Pancreas (tissue), 10 donors: ENCODE measurements around the gene CDC37. TPM values are rescaled to one million over a fixed set of nuclear protein-coding genes. Genes with fewer than 3 reads are reported as not detected.
"Not testable (repeated sequence)": the region's sequence is repeated elsewhere in the genome, so short reads cannot be mapped to it uniquely, and the experiment has no call there.

Experiments
- ATAC-seq, 4 donors: fragments of 200-7000 bp; cut with Tn5 transposase; one replicate each; pipeline versions ENCODE4 v1.8.0 to v1.9.1; 2020; ENCODE audit warnings: mild to moderate bottlenecking in 4 of 4, moderate library complexity in 4 of 4
- DNase-seq, 6 donors: peaks; one replicate each; pipeline ENCODE4 v3.0.0-alpha.2; 2020
- FAIRE-seq: peaks from 2 replicates; lab custom pipeline; 2012; peaks lifted over from hg19 to GRCh38; lab: Jason Lieb, UNC
- H3K27ac ChIP-seq, 4 donors: fragments of 200-600 bp; sonication (generic); 1 replicate in 3 of 4; 2 replicates in 1 of 4; pipeline versions ENCODE4 v1.5.0 to v1.8.0; 2020
- H3K27me3 ChIP-seq, 4 donors: fragments of 200-600 bp; one replicate each; pipeline ENCODE4 v1.8.0; 2021
- H3K36me3 ChIP-seq, 3 donors: fragments of 200-600 bp; sonication (generic) in 1 of 3; one replicate each; pipeline versions ENCODE4 v1.5.0 to v1.8.0; 2020 to 2021
- H3K4me1 ChIP-seq, 3 donors: fragments of 200-600 bp; one replicate each; pipeline ENCODE4 v1.8.0; 2021
- H3K4me3 ChIP-seq, 4 donors: fragments of 200-600 bp; sonication (generic) in 2 of 4; one replicate each; pipeline versions ENCODE4 v1.5.0 to v1.8.0; 2020 to 2021
- H3K9me3 ChIP-seq, 4 donors: fragments of 200-600 bp; one replicate each; pipeline ENCODE4 v1.8.0; 2021
- WGBS, 2 donors: extraction: QIAGEN DNeasy Blood & Tissue Kit; methylation state at CpG; one replicate each; pipeline ENCODE4 v1.1.7; 2013; 5-methylcytosine and 5-hydroxymethylcytosine counted together
- intact Hi-C, 3 donors: fragments of 100-400 bp; cut with DNase I; formaldehyde crosslinking; loops; one replicate each; pipeline versions ENCODE4 v1.11.1 to v1.14.2; 2022
- polyA plus RNA-seq, 2 donors: library from polyadenylated mRNA; stranded (reverse); fragments of 200-250 nt; gene quantifications; one replicate each; pipeline ENCODE4 v1.2.3, GENCODE V29; 2013
- total RNA-seq, 6 donors: library from RNA; stranded (reverse); fragmentation: NEBNext Ultra II Directional in 4 of 6; extraction: Animal tissue kit (Norgen Biotek cat#: 25700) in 4 of 6; gene quantifications; one replicate each; pipeline versions ENCODE4 v1.2.1 to v1.2.4, GENCODE V29; 2021 to 2023
- TF ChIP-seq, protein P1 (sequence below), 4 donors: fragments of 200-600 bp; sonication (generic) in 3 of 4; IDR thresholded peaks; one replicate each; pipeline versions ENCODE4 v1.5.0 to v1.8.0; 2021; ENCODE audit warnings: antibody characterized with exemption in 4 of 4
- donor health status: healthy with polysubstance abuse.
- donor health status: DM: no; HTN: no; CAD: no; lungs with moderate emphysema.
- donor health status: DM: no; HTN: no; CAD: no.
- donor health status: control.
- donor health status: control.
- donor health status: Bipolar disorder and iron deficiency.
- donor health status: DM: yes; HTN: yes; CAD: no.
- donor health status: DM: no; HTN: no; CAD: no.
- donor health status: DM: no; HTN: no; CAD: no.
- donor health status: DM: yes; HTN: yes; CAD: no.

The CDC37 gene
- total and polyA plus RNA-seq, 8 donors: 41.3 to 266 (median 55.2) TPM

DNA sequence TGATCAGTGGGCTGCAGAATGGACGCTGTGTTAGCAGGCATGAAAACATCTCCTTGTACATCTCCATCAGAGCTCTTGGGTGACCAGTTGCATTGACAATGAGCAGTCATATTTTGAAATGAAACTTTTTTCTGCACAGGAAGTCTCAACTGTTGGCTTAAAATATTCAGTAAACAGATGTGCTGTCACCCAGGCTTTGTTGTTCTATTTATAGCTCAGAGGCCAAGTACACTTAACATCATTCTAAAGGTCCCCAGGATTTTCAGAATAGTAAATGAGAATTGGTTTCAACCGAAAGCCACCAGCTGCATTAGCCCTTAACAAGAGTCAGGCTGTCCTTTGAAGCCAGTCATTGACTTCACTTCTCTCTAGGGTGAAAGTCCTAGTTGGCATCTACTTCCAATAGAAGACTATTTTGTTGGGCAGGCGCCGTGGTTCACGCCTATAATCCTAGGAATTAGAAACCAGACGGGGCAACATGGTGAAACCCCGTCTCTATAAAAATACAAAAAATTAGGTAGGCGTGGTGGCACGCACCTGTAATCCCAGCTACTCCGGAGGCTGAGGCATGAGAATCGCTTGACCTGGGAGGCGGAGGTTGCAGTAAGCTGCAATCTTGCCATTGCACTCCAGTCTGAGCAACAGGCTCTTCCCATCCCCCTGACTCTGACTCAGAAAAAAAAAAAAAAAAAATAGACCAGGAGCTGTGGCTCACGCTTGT, 9.1 kb upstream of the CDC37 start:
- Histone ChIP-seq H3K27ac (no peak overlapping the region), H3K9me3 (no peaks in the 10 kb centered on the region)
- DNase-seq: no peak

GRCh38 chr19:10411224-10411623, 7.9 kb upstream of the CDC37 start:
- H3K36me3 ChIP-seq, H3K4me3 ChIP-seq, H3K27me3 ChIP-seq, FAIRE-seq, DNase-seq, H3K9me3 ChIP-seq, H3K27ac ChIP-seq, H3K4me1 ChIP-seq, ATAC-seq, intact Hi-C loops: not testable (repeated sequence)
- 57 to 65% methylated on average over 5 of the region's 5 CpGs for WGBS, 2 donors

More for the DNA sequence above, 9.1 kb upstream of the CDC37 start:
- H3K27me3 ChIP-seq: no peaks in the 10 kb centered on the region
- TF ChIP-seq, protein P1, sequence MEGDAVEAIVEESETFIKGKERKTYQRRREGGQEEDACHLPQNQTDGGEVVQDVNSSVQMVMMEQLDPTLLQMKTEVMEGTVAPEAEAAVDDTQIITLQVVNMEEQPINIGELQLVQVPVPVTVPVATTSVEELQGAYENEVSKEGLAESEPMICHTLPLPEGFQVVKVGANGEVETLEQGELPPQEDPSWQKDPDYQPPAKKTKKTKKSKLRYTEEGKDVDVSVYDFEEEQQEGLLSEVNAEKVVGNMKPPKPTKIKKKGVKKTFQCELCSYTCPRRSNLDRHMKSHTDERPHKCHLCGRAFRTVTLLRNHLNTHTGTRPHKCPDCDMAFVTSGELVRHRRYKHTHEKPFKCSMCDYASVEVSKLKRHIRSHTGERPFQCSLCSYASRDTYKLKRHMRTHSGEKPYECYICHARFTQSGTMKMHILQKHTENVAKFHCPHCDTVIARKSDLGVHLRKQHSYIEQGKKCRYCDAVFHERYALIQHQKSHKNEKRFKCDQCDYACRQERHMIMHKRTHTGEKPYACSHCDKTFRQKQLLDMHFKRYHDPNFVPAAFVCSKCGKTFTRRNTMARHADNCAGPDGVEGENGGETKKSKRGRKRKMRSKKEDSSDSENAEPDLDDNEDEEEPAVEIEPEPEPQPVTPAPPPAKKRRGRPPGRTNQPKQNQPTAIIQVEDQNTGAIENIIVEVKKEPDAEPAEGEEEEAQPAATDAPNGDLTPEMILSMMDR (IDR thresholded peaks at IDR 0.05): no peak
- H3K4me3 ChIP-seq: no peak overlapping the region
- no peak for ATAC-seq
- H3K36me3 ChIP-seq: no peaks in the 10 kb centered on the region
- 66 to 70% methylated on average over 13 of the region's 13 CpGs for whole genome bisulfite sequencing, 2 donors
- FAIRE-seq: no peak
- H3K4me1 ChIP-seq: peaks cover 0 to 5% (median 4%) of the 10 kb centered on the region in 3 donors
- intact Hi-C loops: no loop called here

GRCh38 chr19:10408511-10409283, 5.4 kb upstream of the CDC37 start:
- FAIRE-seq: no peak
- TF ChIP-seq, protein P1 (IDR thresholded peaks at IDR 0.05): no peak
- H3K27ac ChIP-seq: peak overlapping the region in 2 of 4 donors; percentile 12 to 59
- H3K27me3 ChIP-seq: no peaks in the 10 kb centered on the region
- H3K36me3 ChIP-seq: no peaks in the 10 kb centered on the region
- peak in 2 of 4 donors; percentile 17 to 52 for ATAC-seq
- peaks cover 3 to 7% (median 4%) of the 10 kb centered on the region in 3 donors for H3K4me1 ChIP-seq
- no peak overlapping the region for H3K4me3 ChIP-seq
- peak in 2 of 6 donors; percentile 59 to 60 for DNase-seq
- WGBS, 2 donors: 53 to 66% methylated on average over 16 to 18 of the region's 18 CpGs
- H3K9me3 ChIP-seq: no peaks in the 10 kb centered on the region
- intact Hi-C loops: loop anchor here in 1 of 3 donors (10.0 kb wide), 1 partner anchor 156 kb away; the partner anchor contains the start of genes CDKN2D and KRI1

GRCh38 chr19:10407096-10407495, 3.8 kb upstream of the CDC37 start:
- no peak overlapping the region for H3K4me3 ChIP-seq
- no peaks in the 10 kb centered on the region for H3K27me3 ChIP-seq
- H3K4me1 ChIP-seq: peaks cover 3 to 11% (median 4%) of the 10 kb centered on the region in 3 donors
- no peaks in the 10 kb centered on the region for H3K36me3 ChIP-seq
- intact Hi-C loops: loop anchor here in 1 of 3 donors (10.0 kb wide), 1 partner anchor 158 kb away; the partner anchor contains the start of genes CDKN2D and KRI1
- ATAC-seq (no peak), FAIRE-seq (no peak), DNase-seq (no peak)
- no peak overlapping the region for H3K27ac ChIP-seq
- TF ChIP-seq, protein P1 (IDR thresholded peaks at IDR 0.05): no peak
- no peaks in the 10 kb centered on the region for H3K9me3 ChIP-seq

DNA sequence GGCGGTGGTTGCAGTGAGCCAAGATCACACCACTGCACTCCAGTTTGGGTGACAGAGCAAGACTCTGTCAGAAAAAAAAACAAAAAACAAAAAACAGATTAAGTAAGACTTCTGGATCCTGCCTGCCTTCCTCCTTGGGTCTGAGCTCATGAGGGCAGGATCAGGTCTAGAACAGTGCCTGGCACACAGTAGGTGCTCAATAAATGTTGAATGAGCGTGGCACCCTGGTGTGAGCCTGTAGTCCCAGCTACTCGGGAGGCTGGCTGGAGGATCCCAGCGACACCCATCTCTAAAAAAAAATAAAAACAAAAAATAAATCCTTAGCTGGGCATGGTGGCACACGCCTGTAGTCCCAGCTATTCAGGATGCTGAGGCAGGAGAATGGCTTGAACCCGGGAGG, 2.8 kb upstream of the CDC37 start:
- H3K36me3 ChIP-seq: no peaks in the 10 kb centered on the region
- H3K9me3 ChIP-seq: no peaks in the 10 kb centered on the region
- no peak overlapping the region for H3K27ac ChIP-seq
- intact Hi-C loops: loop anchor here in 1 of 3 donors (10.0 kb wide), 1 partner anchor 159 kb away; the partner anchor contains the start of genes CDKN2D and KRI1
- DNase-seq (no peak), FAIRE-seq (no peak), ATAC-seq (no peak)
- TF ChIP-seq, protein P1 (IDR thresholded peaks at IDR 0.05): no peak
- WGBS, 2 donors: 57 to 67% methylated on average over 6 of the region's 6 CpGs
- H3K27me3 ChIP-seq: no peaks in the 10 kb centered on the region
- no peak overlapping the region for H3K4me3 ChIP-seq
- H3K4me1 ChIP-seq: peaks cover 3 to 20% (median 10%) of the 10 kb centered on the region in 3 donors
